Effector memory CD8-positive, alpha-beta T cell (primary cell): ENCODE results near the gene ARHGEF2.
A peak's percentile ranks its signal among the peaks of the same experiment; 100 is the strongest.

Source experiments
- ATAC-seq: fragments of 150-1000 bp; cut with Tn5 transposase; replicated peaks from 2 replicates; pipeline ENCODE4 v1.10.0; 2021; ENCODE audit warnings: mild to moderate bottlenecking, moderate library complexity
- DNase-seq, 3 experiments: peaks; one replicate each; pipeline ENCODE4 v3.0.0; 2021
- H3K27ac Mint-ChIP-seq, 2 donors: one replicate each; pipeline ENCODE4 v1.8.0; 2022; ENCODE audit warnings: mild to moderate bottlenecking in 2 of 2, mixed read lengths in 2 of 2, moderate library complexity in 2 of 2
- H3K27me3 Mint-ChIP-seq, 2 donors: one replicate each; pipeline ENCODE4 v1.8.0; 2022; ENCODE audit warnings: mixed read lengths in 2 of 2
- H3K36me3 Mint-ChIP-seq: one replicate; pipeline ENCODE4 v1.8.0; 2022; ENCODE audit warnings: mild to moderate bottlenecking, moderate library complexity, mixed read lengths; ENCODE audit not compliant: insufficient read depth
- H3K4me1 Mint-ChIP-seq, 2 donors: one replicate each; pipeline ENCODE4 v1.8.0; 2022; ENCODE audit warnings: low read depth in 2 of 2, mixed read lengths in 2 of 2
- H3K4me3 Mint-ChIP-seq, 2 donors: one replicate each; pipeline ENCODE4 v1.8.0; 2022; ENCODE audit warnings: mild to moderate bottlenecking in 2 of 2, mixed read lengths in 2 of 2, moderate library complexity in 2 of 2
- H3K9me3 Mint-ChIP-seq, 2 donors: one replicate each; pipeline ENCODE4 v1.8.0; 2022; ENCODE audit warnings: mixed read lengths in 2 of 2

Gene ARHGEF2

DNA sequence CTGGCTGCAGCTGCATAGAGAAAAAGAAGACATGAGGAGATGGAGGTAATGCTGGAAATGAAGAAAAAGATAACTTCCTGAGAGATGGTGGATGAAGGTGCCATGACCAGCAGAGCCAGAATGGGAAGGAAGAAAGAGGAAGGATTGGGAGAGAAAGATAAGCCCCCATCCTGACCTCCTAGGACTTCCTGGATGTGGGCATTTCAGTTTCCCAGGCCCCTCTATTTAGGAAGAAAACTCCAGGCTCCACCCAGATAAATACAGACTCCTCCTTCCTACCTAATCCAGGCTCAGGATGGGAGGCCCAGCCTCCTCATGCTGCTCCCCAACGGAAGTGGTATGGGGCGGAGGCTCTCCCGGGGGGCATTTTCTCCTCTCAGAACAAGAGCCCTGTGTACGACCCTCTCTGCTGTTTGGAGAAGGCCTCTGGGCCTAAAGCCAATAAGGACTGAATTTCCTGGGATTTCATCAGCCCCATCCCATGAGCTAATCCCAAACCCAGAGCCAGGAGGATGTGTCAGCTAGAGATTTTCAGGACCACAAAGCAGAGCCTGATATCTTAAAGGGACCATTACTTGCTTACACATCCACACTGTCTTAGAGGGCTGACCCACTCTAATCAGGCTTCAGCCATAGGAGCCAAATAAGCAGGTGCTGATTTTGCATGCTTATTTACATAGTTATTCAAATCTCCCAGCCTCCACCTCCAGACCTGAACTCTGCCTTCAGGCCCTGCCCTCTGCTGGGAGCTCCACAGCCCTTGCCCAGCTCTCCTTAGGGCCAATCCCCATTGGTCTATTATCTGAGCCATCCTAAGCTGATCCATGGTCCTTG, 5.1 kb upstream of the ARHGEF2 start:
- Mint-ChIP-seq H3K4me1 (peaks cover 38 to 41% of the 10 kb centered on the region in 2 donors), H3K4me3 (no peak overlapping the region), H3K36me3 (peaks cover 8% of the 10 kb centered on the region), H3K9me3 (no peaks in the 10 kb centered on the region), H3K27me3 (no peaks in the 10 kb centered on the region), H3K27ac (peak overlapping the region; percentile 85)
- DNase-seq: no peak
- no peak for ATAC-seq

DNA sequence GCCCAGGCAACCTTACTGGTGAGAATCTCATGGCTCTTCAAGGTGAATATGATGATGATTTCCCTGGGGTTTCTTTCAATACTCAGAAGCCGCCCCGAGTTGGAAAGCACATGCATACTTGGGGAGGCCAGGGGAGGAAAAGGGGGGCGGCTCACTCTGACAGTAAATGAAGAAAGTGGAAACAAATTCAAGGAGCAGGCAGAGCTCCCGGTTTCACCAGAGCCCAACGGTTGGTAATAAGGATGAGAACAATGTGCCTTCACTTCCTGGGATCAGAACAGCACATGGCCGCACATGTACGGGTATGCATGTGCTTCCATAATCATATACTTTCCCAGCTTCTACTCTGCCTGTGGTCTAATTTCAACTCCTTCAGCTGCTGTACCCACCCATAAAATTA, 3.8 kb upstream of the ARHGEF2 start:
- ATAC-seq (no peak), DNase-seq (no peak)
- Mint-ChIP-seq H3K9me3 (no peaks in the 10 kb centered on the region), H3K27ac (peak overlapping the region; percentile 85 to 94), H3K4me1 (peaks cover 43 to 46% of the 10 kb centered on the region in 2 donors), H3K36me3 (peaks cover 18% of the 10 kb centered on the region), H3K27me3 (no peaks in the 10 kb centered on the region), H3K4me3 (peak overlapping the region; percentile 83 to 97)

- Mint-ChIP-seq H3K4me3 (peak overlapping the region; percentile 83 to 97), H3K36me3 (peaks cover 24% of the 10 kb centered on the region), H3K4me1 (peaks cover 50 to 52% of the 10 kb centered on the region in 2 donors), H3K27ac (peak overlapping the region; percentile 85 to 94), H3K27me3 (no peaks in the 10 kb centered on the region), H3K9me3 (no peaks in the 10 kb centered on the region)
- ATAC-seq (peak; percentile 27), DNase-seq (no peak)
Measured at GRCh38 chr1:155981266-155982088, 3.1 kb upstream of the ARHGEF2 start.

GRCh38 chr1:155979597-155980343, 1.4 kb upstream of the ARHGEF2 start:
- H3K27me3 Mint-ChIP-seq: no peaks in the 10 kb centered on the region
- peaks cover 31% of the 10 kb centered on the region for H3K36me3 Mint-ChIP-seq
- peak; percentile 21 for ATAC-seq
- peak overlapping the region; percentile 83 to 97 for H3K4me3 Mint-ChIP-seq
- H3K4me1 Mint-ChIP-seq: peaks cover 65 to 69% of the 10 kb centered on the region in 2 donors
- no peak for DNase-seq
- peak overlapping the region; percentile 85 to 94 for H3K27ac Mint-ChIP-seq
- H3K9me3 Mint-ChIP-seq: no peaks in the 10 kb centered on the region

DNA sequence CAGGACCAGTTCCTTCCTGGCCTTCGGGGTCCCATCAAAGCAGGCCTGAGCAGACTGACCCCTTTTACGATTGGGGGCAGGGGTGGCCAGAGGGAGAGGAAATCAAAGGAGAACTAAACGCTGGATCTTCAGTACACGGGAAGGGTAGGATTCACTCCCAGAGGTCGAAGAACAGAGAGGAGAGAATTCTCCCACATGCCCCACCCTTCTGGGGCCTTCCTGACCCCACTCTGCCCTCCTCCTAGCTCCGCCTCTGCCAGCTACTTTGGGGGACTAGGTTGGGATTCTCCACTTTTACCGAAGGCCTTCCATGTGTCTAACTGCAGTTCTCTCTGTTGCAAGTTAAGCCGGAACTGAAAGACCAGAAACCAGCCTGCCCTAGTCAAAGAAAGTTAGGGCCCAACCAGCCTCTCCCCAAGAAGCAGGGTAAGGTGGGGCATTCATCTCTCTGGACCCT, 654 bp upstream of the ARHGEF2 start:
- H3K36me3 Mint-ChIP-seq: peaks cover 34% of the 10 kb centered on the region
- H3K27ac Mint-ChIP-seq: peak overlapping the region; percentile 85 to 94
- ATAC-seq (no peak), DNase-seq (no peak)
- H3K9me3 Mint-ChIP-seq: no peaks in the 10 kb centered on the region
- H3K4me3 Mint-ChIP-seq: peak overlapping the region; percentile 83 to 97
- no peaks in the 10 kb centered on the region for H3K27me3 Mint-ChIP-seq
- H3K4me1 Mint-ChIP-seq: peaks cover 70 to 76% of the 10 kb centered on the region in 2 donors

DNA sequence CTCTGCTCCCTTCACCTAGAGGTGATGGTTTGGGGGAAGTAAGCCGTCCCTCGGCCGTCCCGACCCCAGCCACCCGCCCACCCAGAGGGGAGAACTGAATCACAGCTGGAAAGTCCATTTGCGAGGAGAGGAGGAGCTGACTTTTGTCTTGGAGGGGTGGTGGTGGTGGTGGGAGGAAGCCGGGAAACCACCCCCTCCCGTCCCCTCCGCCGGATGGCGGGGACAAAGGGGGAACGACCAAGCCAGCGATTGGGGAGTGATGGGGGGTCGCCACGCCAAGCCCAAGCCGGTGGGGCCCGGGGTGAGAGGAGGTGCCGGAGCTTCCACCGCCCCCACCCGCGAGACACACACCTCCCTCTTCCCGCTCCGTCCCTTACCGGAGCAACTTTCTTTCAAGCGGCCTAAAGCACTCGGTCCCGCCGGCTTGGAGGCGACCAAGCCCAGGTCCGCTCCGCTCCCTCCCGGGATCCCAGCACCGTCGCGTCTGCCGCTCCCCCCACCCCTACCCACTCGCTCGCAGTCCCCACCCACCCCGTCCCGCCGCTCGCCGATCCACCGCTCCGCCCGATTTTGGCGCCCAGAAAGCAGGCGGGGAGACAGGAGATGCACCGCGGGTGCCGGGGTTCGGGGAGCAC, 540 bp downstream of the ARHGEF2 start:
- Mint-ChIP-seq H3K9me3 (no peaks in the 10 kb centered on the region), H3K4me3 (peak overlapping the region; percentile 83 to 97), H3K27me3 (no peaks in the 10 kb centered on the region), H3K27ac (peak overlapping the region; percentile 85 to 94), H3K4me1 (peaks cover 77 to 84% of the 10 kb centered on the region in 2 donors), H3K36me3 (peaks cover 37% of the 10 kb centered on the region)
- no peak for DNase-seq
- peak; percentile 26 for ATAC-seq

DNA sequence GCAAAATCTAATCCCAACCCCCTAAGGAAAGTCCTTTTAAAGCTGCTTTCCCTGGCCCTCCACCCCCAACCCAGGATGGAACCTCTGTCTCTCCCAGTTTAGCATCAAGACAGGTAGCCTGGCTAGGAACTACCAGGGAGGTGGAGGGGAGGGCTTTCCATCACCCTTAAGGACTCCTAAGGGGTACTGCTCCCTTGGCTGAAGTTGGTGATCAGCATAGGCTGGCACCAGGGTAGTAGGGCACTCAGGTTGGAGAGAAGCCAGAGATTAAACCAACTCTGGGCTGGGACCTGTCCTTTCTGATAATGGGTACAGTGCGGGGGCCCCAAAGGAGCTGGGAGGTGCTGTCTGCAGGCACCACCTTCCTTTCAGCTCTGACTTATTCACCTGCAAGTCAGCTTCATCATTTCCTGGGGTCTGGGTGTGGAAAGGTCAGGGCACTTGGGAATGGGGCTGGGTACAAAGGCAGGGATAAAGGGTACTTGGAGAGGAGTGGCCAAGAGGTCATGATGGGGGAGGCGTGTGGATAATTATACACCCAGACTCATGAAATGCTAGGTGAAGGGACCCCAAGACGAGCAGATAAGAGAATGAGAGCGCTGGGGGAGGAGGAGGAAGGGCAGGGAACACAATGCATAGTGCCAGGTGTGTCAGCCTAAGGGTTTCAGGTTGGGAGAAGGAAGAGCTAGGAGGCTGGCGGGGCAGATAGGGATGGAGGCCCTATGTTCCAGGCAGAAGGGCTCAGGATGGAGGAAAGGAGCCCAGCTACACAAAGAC, 1.2 kb downstream of the ARHGEF2 start:
- ATAC-seq: no peak
- H3K4me3 Mint-ChIP-seq: peak overlapping the region; percentile 83 to 97
- no peaks in the 10 kb centered on the region for H3K27me3 Mint-ChIP-seq
- peaks cover 44% of the 10 kb centered on the region for H3K36me3 Mint-ChIP-seq
- peaks cover 82 to 87% of the 10 kb centered on the region in 2 donors for H3K4me1 Mint-ChIP-seq
- H3K9me3 Mint-ChIP-seq: no peaks in the 10 kb centered on the region
- H3K27ac Mint-ChIP-seq: peak overlapping the region; percentile 85 to 94
- DNase-seq: no peak

DNA sequence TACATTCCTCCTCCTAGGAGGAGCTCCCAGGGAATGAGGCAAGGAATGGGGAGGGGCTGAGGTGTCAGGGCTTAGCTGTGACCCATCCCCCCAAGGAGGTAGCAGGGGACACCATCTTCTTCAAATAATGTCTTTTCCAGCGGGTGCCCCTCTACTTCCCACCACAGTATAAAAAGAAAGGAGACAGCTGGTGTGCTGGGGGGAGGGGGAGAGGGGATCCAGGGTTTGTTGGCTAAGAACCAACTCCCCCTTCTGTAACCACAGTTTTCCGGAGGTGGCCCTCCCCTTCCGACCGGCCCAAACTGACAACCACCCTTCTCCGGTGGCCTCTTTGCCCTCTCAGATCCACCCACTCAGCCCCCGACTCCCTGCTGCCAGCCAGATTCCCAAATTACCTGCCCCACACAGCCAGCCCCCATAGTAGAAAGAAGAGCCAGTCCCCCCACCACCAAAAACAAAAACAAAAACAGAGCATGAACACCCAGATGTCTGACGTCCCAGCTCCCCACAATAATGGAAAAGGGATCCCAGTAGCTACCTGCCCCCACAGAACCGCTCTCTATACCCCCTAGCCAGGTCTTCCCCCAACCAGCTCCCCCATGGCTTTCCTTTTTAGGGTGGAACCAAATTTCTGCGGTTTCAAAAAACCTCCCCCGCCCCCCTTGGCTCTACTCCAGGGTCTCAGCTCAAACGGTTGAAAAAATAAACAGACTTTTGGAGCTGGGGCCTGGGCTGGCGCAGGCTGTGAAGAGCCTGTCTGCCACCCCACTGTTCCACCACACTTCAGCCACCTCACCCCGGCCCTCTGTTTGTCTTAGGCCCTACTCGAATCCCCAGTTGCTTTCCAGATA, 2.1 kb downstream of the ARHGEF2 start:
- H3K36me3 Mint-ChIP-seq: peaks cover 47% of the 10 kb centered on the region
- H3K9me3 Mint-ChIP-seq: no peaks in the 10 kb centered on the region
- peak overlapping the region; percentile 85 to 94 for H3K27ac Mint-ChIP-seq
- peak; percentile 42 for ATAC-seq
- H3K4me3 Mint-ChIP-seq: peak overlapping the region; percentile 83 to 97
- DNase-seq: peak; percentile 62 to 66 (median 63)
- peaks cover 80 to 87% of the 10 kb centered on the region in 2 donors for H3K4me1 Mint-ChIP-seq
- no peaks in the 10 kb centered on the region for H3K27me3 Mint-ChIP-seq

GRCh38 chr1:155975375-155976061, 2.8 kb downstream of the ARHGEF2 start:
- Mint-ChIP-seq H3K27me3 (no peaks in the 10 kb centered on the region), H3K4me1 (peaks cover 80 to 87% of the 10 kb centered on the region in 2 donors), H3K9me3 (no peaks in the 10 kb centered on the region), H3K27ac (peak overlapping the region; percentile 85 to 94), H3K36me3 (peaks cover 47% of the 10 kb centered on the region), H3K4me3 (peak overlapping the region; percentile 83 to 97)
- DNase-seq (no peak), ATAC-seq (no peak)

- Mint-ChIP-seq H3K27ac (peak overlapping the region; percentile 85 to 94), H3K4me1 (peaks cover 80 to 87% of the 10 kb centered on the region in 2 donors), H3K4me3 (peak overlapping the region; percentile 83 to 97), H3K9me3 (no peaks in the 10 kb centered on the region), H3K27me3 (no peaks in the 10 kb centered on the region), H3K36me3 (peaks cover 48% of the 10 kb centered on the region)
- ATAC-seq (no peak), DNase-seq (no peak)
Measured at GRCh38 chr1:155974208-155975115, 3.9 kb downstream of the ARHGEF2 start.
